Uterus (tissue), 4 donors: ENCODE data around the gene SEMA3D. TPM values are rescaled to one million over a fixed set of nuclear protein-coding genes. Genes with fewer than 3 reads are reported as not detected.

Experiments used
- DNase-seq, 2 donors: peaks; one replicate each; pipeline ENCODE4 v3.0.0-alpha.2; 2019 to 2020
- H3K27ac ChIP-seq, 2 donors: fragments of 200-600 bp; sonication (generic); 1 replicate in 1 of 2; 2 replicates in 1 of 2; pipeline ENCODE4 v1.5.1; 2016 to 2018
- H3K27me3 ChIP-seq, 2 donors: fragments of 200-600 bp; sonication (generic); one replicate each; pipeline ENCODE4 v1.5.1; 2018 to 2019; ENCODE audit warnings: control low read depth in 1 of 2
- H3K36me3 ChIP-seq, 2 donors: fragments of 200-600 bp; sonication (generic); one replicate each; pipeline ENCODE4 v1.5.1; 2019; ENCODE audit warnings: control low read depth in 1 of 2
- H3K4me1 ChIP-seq, 2 donors: fragments of 200-600 bp; sonication (generic); one replicate each; pipeline ENCODE4 v1.5.1; 2018 to 2019; ENCODE audit warnings: control low read depth in 1 of 2
- H3K4me3 ChIP-seq, 2 donors: fragments of 200-600 bp; sonication (generic); 1 replicate in 1 of 2; 2 replicates in 1 of 2; pipeline ENCODE4 v1.5.1; 2018 to 2019; ENCODE audit warnings: mild to moderate bottlenecking in 1 of 2
- H3K9me3 ChIP-seq, 2 donors: fragments of 200-600 bp; sonication (generic); one replicate each; pipeline ENCODE4 v1.5.1; 2019; ENCODE audit warnings: control low read depth in 1 of 2
- CTCF ChIP-seq, 4 experiments: fragments of 200-600 bp in 2 of 4; fragments of 450-650 bp in 2 of 4; sonication (generic) in 2 of 4; IDR thresholded peaks; one replicate each; pipeline ENCODE4 v1.5.1; 2016 to 2019; ENCODE audit warnings: antibody characterized with exemption in 4 of 4, mild to moderate bottlenecking in 2 of 4, moderate library complexity in 1 of 4
- POLR2A ChIP-seq, 2 donors: fragments of 450-650 bp; IDR thresholded peaks; one replicate each; pipeline ENCODE4 v1.6.1; 2016; ENCODE audit warnings: antibody characterized with exemption in 2 of 2, mild to moderate bottlenecking in 1 of 2, moderate library complexity in 1 of 2
- intact Hi-C: fragments of 100-400 bp; cut with DNase I; formaldehyde crosslinking; loops from one replicate; pipeline ENCODE4 v1.15.1; 2023; ENCODE audit warnings: low total_unique reads
- total RNA-seq, 4 donors: library from RNA; depleted of rRNA in 3 of 4; stranded (reverse); fragments of >200 nt in 3 of 4; gene quantifications; one replicate each; pipeline versions ENCODE4 v1.1.0 to v1.2.4, GENCODE V29; 2014 to 2023
- donor health status: DM: yes; HTN: yes; CAD: no.

The SEMA3D gene
- total RNA-seq, 4 donors from 2014 or later: 7.1 to 68.6 (median 20.4) TPM

- intact Hi-C loops: no loop called here
- no peak for DNase-seq
- Histone ChIP-seq H3K4me1 (no peaks in the 10 kb centered on the region), H3K36me3 (no peaks in the 10 kb centered on the region), H3K27me3 (no peaks in the 10 kb centered on the region), H3K9me3 (no peaks in the 10 kb centered on the region), H3K4me3 (no peak overlapping the region), H3K27ac (no peak overlapping the region)
- TF ChIP-seq POLR2A (IDR thresholded peaks at IDR 0.05) (no peak), CTCF (IDR thresholded peaks at IDR 0.05) (no peak)
These were observed 71.8 kb downstream of the SEMA3D start for GRCh38 chr7:85115006-85115405.

DNA sequence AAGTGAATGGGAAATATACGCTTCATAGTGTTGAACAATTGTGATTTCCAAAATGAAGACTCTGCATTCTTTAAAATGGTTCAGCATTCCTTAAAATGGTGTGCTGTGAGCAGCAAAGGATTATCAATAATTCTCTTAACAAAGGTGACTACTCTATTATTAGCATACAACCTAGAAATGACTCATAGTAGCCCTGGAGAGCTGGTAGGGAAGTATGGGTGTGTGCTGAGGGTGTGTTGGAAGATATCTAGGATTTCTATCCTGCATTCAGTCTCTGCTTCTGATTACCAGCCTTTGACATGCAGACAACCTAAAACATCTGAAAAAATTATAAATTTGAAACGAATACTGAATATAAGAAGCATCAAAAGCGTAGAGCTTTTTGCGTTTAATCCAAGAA, 72.5 kb downstream of the SEMA3D start:
- H3K27ac ChIP-seq: no peak overlapping the region
- intact Hi-C loops: no loop called here
- H3K4me1 ChIP-seq: no peaks in the 10 kb centered on the region
- no peak overlapping the region for H3K4me3 ChIP-seq
- H3K27me3 ChIP-seq: no peaks in the 10 kb centered on the region
- no peak for TF ChIP-seq POLR2A (IDR thresholded peaks at IDR 0.05)
- TF ChIP-seq CTCF (IDR thresholded peaks at IDR 0.05): no peak
- DNase-seq: no peak
- no peaks in the 10 kb centered on the region for H3K9me3 ChIP-seq
- no peaks in the 10 kb centered on the region for H3K36me3 ChIP-seq

- no peaks in the 10 kb centered on the region for H3K4me1 ChIP-seq
- no peaks in the 10 kb centered on the region for H3K9me3 ChIP-seq
- no peak overlapping the region for H3K4me3 ChIP-seq
- no peak overlapping the region for H3K27ac ChIP-seq
- no peaks in the 10 kb centered on the region for H3K36me3 ChIP-seq
- no peak for DNase-seq
- no peaks in the 10 kb centered on the region for H3K27me3 ChIP-seq
- intact Hi-C loops: no loop called here
- TF ChIP-seq CTCF (IDR thresholded peaks at IDR 0.05) (no peak), POLR2A (IDR thresholded peaks at IDR 0.05) (no peak)
These were observed 75.1 kb downstream of the SEMA3D start for GRCh38 chr7:85111761-85112160.

GRCh38 chr7:85106719-85107118, 80.1 kb downstream of the SEMA3D start:
- Histone ChIP-seq H3K4me1 (no peaks in the 10 kb centered on the region), H3K36me3 (no peaks in the 10 kb centered on the region), H3K9me3 (no peaks in the 10 kb centered on the region), H3K4me3 (no peak overlapping the region), H3K27ac (no peak overlapping the region), H3K27me3 (no peaks in the 10 kb centered on the region)
- intact Hi-C loops: no loop called here
- DNase-seq: no peak
- TF ChIP-seq CTCF (IDR thresholded peaks at IDR 0.05): no peak
- TF ChIP-seq POLR2A (IDR thresholded peaks at IDR 0.05): no peak

- no peak for DNase-seq
- Histone ChIP-seq H3K4me3 (no peak overlapping the region), H3K4me1 (no peaks in the 10 kb centered on the region), H3K36me3 (no peaks in the 10 kb centered on the region), H3K27me3 (no peaks in the 10 kb centered on the region), H3K9me3 (no peaks in the 10 kb centered on the region), H3K27ac (peak overlapping the region in 1 of 2 donors; percentile 5)
- intact Hi-C loops: no loop called here
- no peak for TF ChIP-seq POLR2A (IDR thresholded peaks at IDR 0.05)
- TF ChIP-seq CTCF (IDR thresholded peaks at IDR 0.05): no peak
These were observed 82.2 kb downstream of the SEMA3D start for GRCh38 chr7:85104432-85105205.
